Prostate gland (tissue), 2 donors: ENCODE data around the gene PRSS56. TPM values are rescaled to one million over a fixed set of nuclear protein-coding genes. Genes with fewer than 3 reads are reported as not detected.

Experiments used
- DNase-seq: peaks from one replicate; pipeline ENCODE4 v3.0.0-alpha.2; 2019; ENCODE audit warnings: low spot score
- H3K27ac ChIP-seq, 2 donors: fragments of 200-600 bp; sonication (generic); 2 replicates each; pipeline ENCODE4 v1.5.1; 2017 to 2019
- H3K27me3 ChIP-seq: fragments of 200-600 bp; sonication (generic); replicated peaks from 2 replicates; pipeline ENCODE4 v1.5.1; 2019; ENCODE audit not compliant: insufficient read depth
- H3K36me3 ChIP-seq, 2 donors: fragments of 200-600 bp; sonication (generic); 1 replicate in 1 of 2; 2 replicates in 1 of 2; pipeline versions ENCODE4 v1.5.1 to v1.8.1; 2017 to 2019
- H3K4me1 ChIP-seq: fragments of 200-600 bp; sonication (generic); replicated peaks from 2 replicates; pipeline ENCODE4 v1.5.1; 2019
- H3K4me3 ChIP-seq, 2 donors: fragments of 200-600 bp; sonication (generic); 2 replicates each; pipeline ENCODE4 v1.5.1; 2017 to 2019
- H3K9me3 ChIP-seq: fragments of 200-600 bp; sonication (generic); 2 replicates; pipeline ENCODE4 v1.5.1; 2017
- CTCF ChIP-seq, 4 experiments: fragments of 200-600 bp in 2 of 4; fragments of 450-650 bp in 2 of 4; sonication (generic) in 2 of 4; IDR thresholded peaks; 1 replicate in 3 of 4; 2 replicates in 1 of 4; pipeline ENCODE4 v1.5.1; 2016 to 2019; ENCODE audit warnings: antibody characterized with exemption in 4 of 4, mild to moderate bottlenecking in 2 of 4, moderate library complexity in 2 of 4
- POLR2A ChIP-seq: fragments of 450-650 bp; IDR thresholded peaks from one replicate; pipeline ENCODE4 v1.6.1; 2016; ENCODE audit warnings: antibody characterized with exemption, mild to moderate bottlenecking
- POLR2AphosphoS5 ChIP-seq: sonication (generic); formaldehyde crosslinking; IDR thresholded peaks from one replicate; pipeline ENCODE4 v1.6.1; 2017; ENCODE audit warnings: antibody characterized with exemption
- WGBS: methylation state at CpG from one replicate; pipeline ENCODE4 v1.1.5; 2018; 5-methylcytosine and 5-hydroxymethylcytosine counted together
- intact Hi-C: fragments of 100-400 bp; cut with DNase I; formaldehyde crosslinking; loops from one replicate; pipeline ENCODE4 v1.14.2; 2022
- total RNA-seq, 2 donors: library from RNA; depleted of rRNA; stranded (reverse); fragments of >200 nt; gene quantifications; one replicate each; pipeline ENCODE4 v1.1.0, GENCODE V29; 2016

Gene PRSS56
- total RNA-seq, 2 donors from 2014 or later, result not detected

GRCh38 chr2:232525791-232526371, 5.7 kb downstream of the PRSS56 start, which contains the start of gene CHRND:
Gene CHRND (plus strand): TSS chr2:232526160. CDS start chr2:232526216, 56 bp downstream.
- no peak for TF ChIP-seq POLR2AphosphoS5
- no peak for TF ChIP-seq POLR2A
- no peak for TF ChIP-seq CTCF (IDR thresholded peaks at IDR 0.05)
- Histone ChIP-seq H3K36me3 (no peaks in the 10 kb centered on the region), H3K4me1 (peaks cover 9% of the 10 kb centered on the region), H3K27ac (no peak within 1 kb of the TSS), H3K4me3 (no peak within 1 kb of the TSS), H3K27me3 (peaks cover 23% of the 10 kb centered on the region), H3K9me3 (no peaks in the 10 kb centered on the region)
- intact Hi-C loops, result no loop called here
- no peak for DNase-seq
- WGBS, result 9% methylated on average over 16 of the region's 18 CpGs

- no peak for DNase-seq
- intact Hi-C loops, result no loop called here
- Histone ChIP-seq H3K36me3 (no peaks in the 10 kb centered on the region), H3K9me3 (no peaks in the 10 kb centered on the region), H3K4me3 (no peak overlapping the region), H3K27ac (no peak overlapping the region), H3K4me1 (peaks cover 9% of the 10 kb centered on the region), H3K27me3 (peaks cover 23% of the 10 kb centered on the region)
- TF ChIP-seq POLR2AphosphoS5, result no peak
- no peak for TF ChIP-seq CTCF (IDR thresholded peaks at IDR 0.05)
- no peak for TF ChIP-seq POLR2A
- WGBS, result 91% methylated on average over 12 of the region's 13 CpGs
Observed at GRCh38 chr2:232526372-232526941, 6.3 kb downstream of the PRSS56 start.

- WGBS, result 80% methylated on average over 6 of the region's 6 CpGs
Observed at GRCh38 chr2:232527905-232528470, 7.8 kb downstream of the PRSS56 start.

GRCh38 chr2:232528746-232529460, 8.7 kb downstream of the PRSS56 start:
- intact Hi-C loops, result no loop called here
- 75% methylated on average over 11 of the region's 11 CpGs for WGBS
- no peak for DNase-seq
- Histone ChIP-seq H3K27ac (no peak overlapping the region), H3K9me3 (no peaks in the 10 kb centered on the region), H3K27me3 (peaks cover under 1% of the 10 kb centered on the region), H3K36me3 (no peaks in the 10 kb centered on the region), H3K4me3 (no peak overlapping the region), H3K4me1 (peaks cover 4% of the 10 kb centered on the region)
- TF ChIP-seq POLR2AphosphoS5 (no peak), CTCF (IDR thresholded peaks at IDR 0.05) (no peak), POLR2A (no peak)

More at GRCh38 chr2:232527905-232528470, 7.8 kb downstream of the PRSS56 start:
- Histone ChIP-seq H3K27ac (no peak overlapping the region), H3K9me3 (no peaks in the 10 kb centered on the region), H3K36me3 (no peaks in the 10 kb centered on the region), H3K4me1 (peaks cover 9% of the 10 kb centered on the region), H3K4me3 (no peak overlapping the region), H3K27me3 (peaks cover 9% of the 10 kb centered on the region)
- intact Hi-C loops, result no loop called here
- TF ChIP-seq CTCF (IDR thresholded peaks at IDR 0.05), result no peak
- no peak for TF ChIP-seq POLR2AphosphoS5
- TF ChIP-seq POLR2A, result no peak
- DNase-seq, result no peak
